CD4-positive, alpha-beta T cell treated with Interleukin-6 for 4 hours (primary cell): Measurements from ENCODE around the gene ALG5.
A peak's percentile ranks its signal among the peaks of the same experiment; 100 is the strongest.

Experiments used
- DNase-seq: peaks from one replicate; pipeline ENCODE4 v3.0.0-alpha.2; 2020; ENCODE audit warnings: mixed read lengths

The ALG5 gene

GRCh38 chr13:36999054-36999714, at the start of gene ALG5:
ALG5 (minus strand) TSS chr13:36999340; CDS start chr13:36999300, 40 bp downstream.
- peak; percentile 92 for DNase-seq

- DNase-seq, result no peak
These were observed 48.7 kb upstream of the ALG5 start for GRCh38 chr13:37047846-37048245.

DNA sequence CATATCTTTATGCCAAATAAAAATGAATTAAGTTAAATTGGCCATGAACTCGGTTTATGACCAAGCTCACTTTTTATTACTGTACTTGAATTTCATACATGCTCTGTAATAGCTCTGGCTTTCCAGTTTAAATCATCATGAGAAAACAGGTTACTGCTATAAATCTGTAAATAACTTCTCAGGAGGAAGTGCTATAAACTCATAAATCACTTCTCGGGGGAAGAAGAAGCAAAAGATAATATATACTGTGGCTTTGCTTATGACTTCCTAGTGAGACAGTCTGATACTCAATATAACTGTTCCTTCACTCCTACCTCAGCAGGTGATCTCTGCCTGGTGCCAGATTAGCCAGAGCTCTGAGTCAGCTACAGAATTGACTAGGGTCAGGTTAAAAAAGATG, 47.9 kb upstream of the ALG5 start:
- DNase-seq, result no peak

- no peak for DNase-seq
These were observed 46.9 kb upstream of the ALG5 start for GRCh38 chr13:37046062-37046461.

DNA sequence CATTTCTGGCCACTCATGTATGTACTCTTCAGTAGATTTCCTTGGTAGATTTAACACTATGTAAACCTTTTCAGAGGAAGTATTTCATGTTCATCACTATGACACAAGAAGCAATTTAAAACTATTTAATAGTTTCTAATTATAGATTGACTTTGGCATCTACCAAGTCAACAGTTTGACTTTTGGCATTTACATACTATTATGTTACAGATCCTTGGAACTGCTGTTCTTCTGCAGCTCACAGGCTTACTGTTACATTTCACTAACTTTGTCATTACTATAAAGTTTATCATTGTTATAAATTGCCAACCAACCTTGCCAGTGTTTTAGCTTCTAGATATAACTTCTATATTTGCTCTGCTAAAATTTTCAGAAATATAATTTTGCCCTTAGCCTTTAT, 41.6 kb upstream of the ALG5 start:
- DNase-seq, result no peak

GRCh38 chr13:37039896-37040295, 40.8 kb upstream of the ALG5 start:
- DNase-seq, result no peak

GRCh38 chr13:37037241-37037640, 38.1 kb upstream of the ALG5 start:
- DNase-seq, result no peak

DNA sequence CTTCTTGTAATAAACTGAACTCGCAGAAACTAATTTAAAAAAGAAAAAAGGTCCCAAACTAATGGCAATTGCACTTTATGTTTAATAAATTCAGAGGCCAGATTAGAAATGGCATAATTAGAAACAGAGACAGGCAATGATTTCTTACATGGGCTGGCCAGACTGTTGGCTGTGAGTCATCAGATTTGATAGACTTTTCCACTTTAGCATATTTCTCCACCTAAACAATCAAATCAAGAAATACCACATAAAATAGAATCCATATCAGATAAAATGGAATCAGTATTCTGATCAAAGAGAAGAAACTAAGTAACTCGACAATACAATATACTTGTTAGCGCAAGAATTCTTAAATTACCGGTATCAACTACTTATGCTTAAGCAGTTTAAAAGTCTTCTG, 30.5 kb upstream of the ALG5 start:
- DNase-seq, result no peak

DNA sequence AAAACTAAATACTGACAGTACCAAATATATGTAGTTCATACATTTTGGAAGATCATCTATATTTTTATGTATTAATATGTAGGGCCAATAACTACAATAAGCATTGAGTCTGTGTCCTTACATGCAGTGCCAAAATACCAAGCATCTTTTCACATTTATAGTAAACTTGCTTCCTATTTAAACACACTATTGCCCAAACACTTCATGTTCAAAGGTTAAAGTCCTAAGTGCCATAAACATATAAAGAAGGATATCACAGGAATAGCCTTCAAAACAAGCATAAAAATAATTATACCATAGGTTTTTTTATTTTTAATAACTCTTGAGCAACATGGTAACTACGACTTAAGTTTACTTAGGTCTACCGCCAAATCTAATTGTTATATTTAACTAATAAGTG, 28.5 kb upstream of the ALG5 start:
- no peak for DNase-seq

DNA sequence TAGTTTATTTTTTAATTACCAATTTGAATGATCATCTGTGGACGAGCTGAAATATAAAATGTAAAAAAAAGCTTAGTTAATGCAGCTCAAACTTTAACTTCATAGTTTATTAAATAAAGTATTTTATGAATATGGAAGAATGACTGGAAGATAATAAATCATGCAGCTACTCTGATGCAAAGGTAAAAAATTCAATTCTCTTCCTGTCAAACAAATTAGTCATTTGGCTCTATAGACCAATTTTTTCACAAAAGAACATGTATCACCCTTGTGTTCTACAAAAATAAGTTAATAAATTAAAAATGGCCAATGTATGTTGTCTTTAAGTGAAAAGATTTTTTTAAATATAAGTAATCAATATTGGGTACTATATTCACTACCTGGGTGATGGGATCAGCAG, 27.6 kb upstream of the ALG5 start:
- DNase-seq, result no peak

- no peak for DNase-seq
These were observed 24.7 kb upstream of the ALG5 start for GRCh38 chr13:37023871-37024270.

- DNase-seq, result no peak
These were observed 15.5 kb upstream of the ALG5 start for GRCh38 chr13:37014609-37015008.

GRCh38 chr13:37011788-37012187, 12.6 kb upstream of the ALG5 start:
- DNase-seq, result no peak

- no peak for DNase-seq
These were observed 11.9 kb upstream of the ALG5 start for GRCh38 chr13:37011002-37011401.

GRCh38 chr13:37010424-37010823, 11.3 kb upstream of the ALG5 start:
- DNase-seq, result no peak

- DNase-seq, result no peak
These were observed 10.6 kb upstream of the ALG5 start for GRCh38 chr13:37009692-37010091.

GRCh38 chr13:37001921-37002250, 2.7 kb upstream of the ALG5 start:
- no peak for DNase-seq

DNA sequence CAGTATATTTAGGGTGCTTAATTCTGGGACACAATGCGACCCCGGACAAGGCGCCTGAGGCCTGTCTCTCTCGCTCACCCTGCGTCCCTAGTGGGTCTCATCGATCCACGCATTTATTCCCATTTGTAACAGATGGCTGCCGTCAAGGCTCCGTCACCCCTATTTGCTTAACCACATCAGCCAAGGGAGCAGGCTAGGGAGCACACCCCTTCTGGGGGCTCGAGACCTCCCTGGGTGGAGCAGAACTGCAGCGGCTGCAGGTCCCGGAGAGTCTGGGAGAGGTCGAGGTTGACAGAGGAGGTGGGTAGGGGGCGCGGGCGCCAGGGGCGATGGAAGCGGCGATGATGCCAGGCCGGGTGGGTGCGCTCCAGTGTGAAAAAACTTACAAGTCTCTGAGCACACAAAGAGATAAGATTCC, 507 bp downstream of the ALG5 start:
- peak; percentile 22 for DNase-seq

- no peak for DNase-seq
These were observed 1.3 kb downstream of the ALG5 start for GRCh38 chr13:36997716-36998427.

- no peak for DNase-seq
These were observed 6.8 kb downstream of the ALG5 start for GRCh38 chr13:36992362-36992761.

GRCh38 chr13:36986462-36987240, 12.5 kb downstream of the ALG5 start:
- no peak for DNase-seq

GRCh38 chr13:36981156-36981743, 17.9 kb downstream of the ALG5 start:
- no peak for DNase-seq

DNA sequence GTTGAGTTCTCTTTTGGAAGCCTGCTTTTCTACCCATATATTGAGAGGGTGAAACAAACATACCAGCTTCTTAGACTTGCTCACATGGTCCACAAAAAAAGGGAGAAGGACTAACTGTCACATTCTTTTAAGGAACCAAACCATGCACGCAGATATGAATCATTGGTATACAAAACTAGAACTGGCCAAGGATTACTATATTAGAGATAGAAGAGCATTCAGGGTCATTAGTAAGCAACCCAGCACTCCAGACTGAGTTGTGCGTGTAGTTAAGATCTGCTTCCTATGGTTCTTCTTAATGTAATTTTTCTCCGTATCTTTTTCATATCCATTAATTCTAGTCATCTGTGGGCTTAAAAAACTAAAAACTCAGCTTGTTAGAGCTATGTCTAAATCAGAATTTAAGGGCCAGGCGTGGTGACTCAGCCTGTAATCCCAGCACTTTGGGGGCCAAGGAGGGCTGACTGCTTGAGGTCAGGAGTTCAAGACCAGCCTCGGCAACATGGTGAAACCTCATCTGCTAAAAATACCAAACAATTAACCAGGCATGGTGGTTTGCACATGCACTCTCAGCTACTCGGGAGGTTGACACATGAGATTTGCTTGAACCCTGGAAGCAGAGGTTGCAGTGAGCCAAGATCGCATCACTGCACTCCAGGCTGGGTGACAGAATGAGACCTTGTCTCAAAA, 19.6 kb downstream of the ALG5 start:
- no peak for DNase-seq
